SK-N-SH treated with all-trans-retinoic acid at 6 μM for 48 hours (cell line): ENCODE measurements around the gene KIAA0319L.

ENCODE experiments used
- ATAC-seq: fragments of 200-7000 bp; cut with Tn5 transposase; 3 replicates; pipeline ENCODE4 v1.9.1; 2020; ENCODE audit warnings: mild to moderate bottlenecking, moderate library complexity
- ARNTL ChIP-seq: fragments of 450-650 bp; formaldehyde crosslinking; IDR thresholded peaks from 2 replicates; pipeline ENCODE4 v1.5.0; 2020; ENCODE audit warnings: low read depth, mild to moderate bottlenecking, moderate library complexity, borderline replicate concordance
- BACH2 ChIP-seq: fragments of 250-450 bp; sonication (Bioruptor Pico); IDR thresholded peaks from 2 replicates; pipeline ENCODE4 v1.9.0; 2021; ENCODE audit warnings: mild to moderate bottlenecking, borderline replicate concordance
- CSDC2 ChIP-seq: fragments of 250-450 bp; sonication (Bioruptor Pico); IDR thresholded peaks from 2 replicates; pipeline ENCODE4 v1.5.0; 2020; ENCODE audit warnings: mild to moderate bottlenecking, moderate library complexity
- ESRRG ChIP-seq: fragments of 250-450 bp; sonication (Bioruptor Pico); IDR thresholded peaks from 2 replicates; pipeline ENCODE4 v1.6.1; 2021; ENCODE audit warnings: mild to moderate bottlenecking
- GLIS3 ChIP-seq: fragments of 250-450 bp; sonication (Bioruptor Pico); IDR thresholded peaks from 2 replicates; pipeline ENCODE4 v1.5.0; 2020; ENCODE audit warnings: mild to moderate bottlenecking, moderate library complexity
- ISL1 ChIP-seq: fragments of 250-450 bp; sonication (Bioruptor Pico); IDR thresholded peaks from 2 replicates; pipeline ENCODE4 v2.1.2; 2022; ENCODE audit warnings: mild to moderate bottlenecking, moderate library complexity
- OSR1 ChIP-seq: fragments of 250-450 bp; sonication (Bioruptor Pico); IDR thresholded peaks from 2 replicates; pipeline ENCODE4 v1.8.0; 2022; ENCODE audit warnings: moderate library complexity, mild to moderate bottlenecking, inconsistent platforms
- RARB ChIP-seq: fragments of 250-450 bp; sonication (Bioruptor Pico); IDR thresholded peaks from 2 replicates; pipeline ENCODE4 v1.8.0; 2021; ENCODE audit warnings: mild to moderate bottlenecking, moderate library complexity
- SNAI2 ChIP-seq: fragments of 250-450 bp; sonication (Bioruptor Pico); IDR thresholded peaks from 2 replicates; pipeline ENCODE4 v1.5.0; 2020; ENCODE audit warnings: mild to moderate bottlenecking, moderate library complexity
- TCF4 ChIP-seq: fragments of 250-450 bp; sonication (Bioruptor Pico); IDR thresholded peaks from 2 replicates; pipeline ENCODE4 v1.8.0; 2021; ENCODE audit warnings: mild to moderate bottlenecking, moderate library complexity, borderline replicate concordance
- ZC3H10 ChIP-seq: fragments of 250-450 bp; sonication (Bioruptor Pico); IDR thresholded peaks from 2 replicates; pipeline ENCODE4 v1.5.1; 2021; ENCODE audit warnings: mild to moderate bottlenecking, moderate library complexity
- ZFP3 ChIP-seq: fragments of 250-450 bp; sonication (Bioruptor Pico); IDR thresholded peaks from 2 replicates; pipeline ENCODE4 v1.5.0; 2020; ENCODE audit warnings: mild to moderate bottlenecking, moderate library complexity
- ZFP30 ChIP-seq: fragments of 450-650 bp; formaldehyde crosslinking; IDR thresholded peaks from 2 replicates; pipeline ENCODE4 v1.5.0; 2022; ENCODE audit warnings: mild to moderate bottlenecking, moderate library complexity
- ZNF565 ChIP-seq: fragments of 450-650 bp; formaldehyde crosslinking; conservative IDR thresholded peaks from 2 replicates; pipeline ENCODE4 v1.5.0; 2020; ENCODE audit warnings: low read depth, mild to moderate bottlenecking, moderate library complexity
- ZNF70 ChIP-seq: fragments of 450-650 bp; formaldehyde crosslinking; IDR thresholded peaks from 2 replicates; pipeline ENCODE4 v1.5.0; 2020; ENCODE audit warnings: mild to moderate bottlenecking, moderate library complexity
- ZNF8 ChIP-seq: fragments of 450-650 bp; formaldehyde crosslinking; IDR thresholded peaks from 2 replicates; pipeline ENCODE4 v1.5.0; 2020; ENCODE audit warnings: mild to moderate bottlenecking, moderate library complexity
- TF ChIP-seq, protein P1 (sequence below): fragments of 250-450 bp; sonication (Bioruptor Pico); IDR thresholded peaks from 2 replicates; pipeline ENCODE4 v1.5.1; 2020; ENCODE audit warnings: low read depth, mild to moderate bottlenecking, moderate library complexity
- TF ChIP-seq, protein P2 (sequence below): fragments of 250-450 bp; sonication (Bioruptor Pico); IDR thresholded peaks from 2 replicates; pipeline ENCODE4 v1.8.0; 2021; ENCODE audit warnings: low read depth, mild to moderate bottlenecking, moderate library complexity, borderline replicate concordance
- TF ChIP-seq, protein P3 (sequence below): fragments of 250-450 bp; sonication (Bioruptor Pico); IDR thresholded peaks from 2 replicates; pipeline ENCODE4 v1.8.0; 2020; ENCODE audit warnings: mild to moderate bottlenecking, moderate library complexity, borderline replicate concordance
- TF ChIP-seq, protein P4 (sequence below): fragments of 250-450 bp; sonication (Bioruptor Pico); IDR thresholded peaks from 2 replicates; pipeline ENCODE4 v1.5.0; 2020; ENCODE audit warnings: mild to moderate bottlenecking, moderate library complexity
- TF ChIP-seq, protein P5 (sequence below): fragments of 250-450 bp; sonication (Bioruptor Pico); IDR thresholded peaks from 2 replicates; pipeline ENCODE4 v1.5.1; 2021; ENCODE audit warnings: mild to moderate bottlenecking, moderate library complexity

KIAA0319L gene

DNA sequence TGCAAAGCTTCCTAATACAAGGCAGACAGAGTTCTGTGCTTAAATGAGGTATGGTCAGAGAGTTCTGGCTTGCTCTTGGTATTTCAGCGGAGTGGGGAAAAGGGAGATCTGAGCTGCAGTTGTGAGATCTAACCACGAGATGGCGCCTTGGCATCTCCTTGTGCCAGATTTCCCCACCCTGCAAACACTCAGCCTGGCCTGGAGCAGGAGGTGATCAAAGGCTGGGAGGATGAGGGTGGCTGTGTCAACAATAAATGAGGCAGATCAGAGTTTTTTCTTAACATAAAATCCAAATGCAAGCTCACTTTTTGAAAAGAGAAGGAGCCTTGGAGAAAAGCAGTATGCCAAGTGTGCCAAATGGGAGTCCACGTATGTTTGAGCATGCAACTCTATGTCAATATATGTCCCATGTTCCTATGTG, 11.8 kb upstream of the KIAA0319L start:
- peak; percentile 76 for ATAC-seq
- TF ChIP-seq TCF4 (CRISPR knock-in tag) (no peak), ZNF565 (no peak), ZC3H10 (CRISPR knock-in tag) (no peak), ISL1 (CRISPR knock-in tag) (no peak), BACH2 (no peak)

DNA sequence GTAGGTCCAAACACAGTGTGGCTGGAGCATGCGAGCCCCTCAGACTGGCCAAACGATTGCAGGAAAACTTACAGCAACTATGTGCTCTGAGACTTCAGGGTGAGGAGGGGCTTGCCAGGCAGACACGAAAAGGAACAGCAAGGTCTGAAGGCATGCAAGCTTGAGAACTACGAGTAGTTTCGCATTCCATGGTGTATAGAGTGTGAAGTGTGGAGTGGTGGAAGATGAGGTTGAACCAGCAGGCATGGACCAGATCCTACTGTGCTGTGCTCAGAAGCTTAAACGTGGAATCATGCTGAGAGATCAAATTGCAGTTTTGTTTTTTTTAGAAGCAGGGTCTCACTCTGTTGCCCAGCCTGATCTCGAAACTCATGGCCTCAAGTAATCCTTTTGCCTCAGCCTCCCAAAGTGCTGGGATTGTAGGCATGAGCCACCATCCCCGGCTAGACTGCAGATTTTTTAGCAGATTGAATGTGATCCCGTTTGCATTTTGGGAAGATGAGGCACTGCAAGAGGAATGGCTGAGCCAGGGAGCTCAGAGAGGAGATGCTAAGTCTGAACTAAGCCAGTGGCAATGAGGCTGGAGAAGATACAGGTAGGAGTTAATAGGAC, 10.8 kb upstream of the KIAA0319L start:
- ATAC-seq, result no peak
- TF ChIP-seq ZNF565 (no peak), ESRRG (no peak), ZFP3 (no peak), ARNTL (no peak), ZFP30 (CRISPR knock-in tag) (no peak)
- TF ChIP-seq, protein P1, sequence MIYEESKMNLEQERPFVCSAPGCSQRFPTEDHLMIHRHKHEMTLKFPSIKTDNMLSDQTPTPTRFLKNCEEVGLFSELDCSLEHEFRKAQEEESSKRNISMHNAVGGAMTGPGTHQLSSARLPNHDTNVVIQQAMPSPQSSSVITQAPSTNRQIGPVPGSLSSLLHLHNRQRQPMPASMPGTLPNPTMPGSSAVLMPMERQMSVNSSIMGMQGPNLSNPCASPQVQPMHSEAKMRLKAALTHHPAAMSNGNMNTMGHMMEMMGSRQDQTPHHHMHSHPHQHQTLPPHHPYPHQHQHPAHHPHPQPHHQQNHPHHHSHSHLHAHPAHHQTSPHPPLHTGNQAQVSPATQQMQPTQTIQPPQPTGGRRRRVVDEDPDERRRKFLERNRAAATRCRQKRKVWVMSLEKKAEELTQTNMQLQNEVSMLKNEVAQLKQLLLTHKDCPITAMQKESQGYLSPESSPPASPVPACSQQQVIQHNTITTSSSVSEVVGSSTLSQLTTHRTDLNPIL (CRISPR knock-in tag), result no peak
- TF ChIP-seq, protein P2, sequence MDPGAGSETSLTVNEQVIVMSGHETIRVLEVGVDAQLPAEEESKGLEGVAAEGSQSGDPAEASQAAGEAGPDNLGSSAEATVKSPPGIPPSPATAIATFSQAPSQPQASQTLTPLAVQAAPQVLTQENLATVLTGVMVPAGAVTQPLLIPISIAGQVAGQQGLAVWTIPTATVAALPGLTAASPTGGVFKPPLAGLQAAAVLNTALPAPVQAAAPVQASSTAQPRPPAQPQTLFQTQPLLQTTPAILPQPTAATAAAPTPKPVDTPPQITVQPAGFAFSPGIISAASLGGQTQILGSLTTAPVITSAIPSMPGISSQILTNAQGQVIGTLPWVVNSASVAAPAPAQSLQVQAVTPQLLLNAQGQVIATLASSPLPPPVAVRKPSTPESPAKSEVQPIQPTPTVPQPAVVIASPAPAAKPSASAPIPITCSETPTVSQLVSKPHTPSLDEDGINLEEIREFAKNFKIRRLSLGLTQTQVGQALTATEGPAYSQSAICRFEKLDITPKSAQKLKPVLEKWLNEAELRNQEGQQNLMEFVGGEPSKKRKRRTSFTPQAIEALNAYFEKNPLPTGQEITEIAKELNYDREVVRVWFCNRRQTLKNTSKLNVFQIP (CRISPR knock-in tag), result no peak
- TF ChIP-seq, all 23 proteins: peak for 0

DNA sequence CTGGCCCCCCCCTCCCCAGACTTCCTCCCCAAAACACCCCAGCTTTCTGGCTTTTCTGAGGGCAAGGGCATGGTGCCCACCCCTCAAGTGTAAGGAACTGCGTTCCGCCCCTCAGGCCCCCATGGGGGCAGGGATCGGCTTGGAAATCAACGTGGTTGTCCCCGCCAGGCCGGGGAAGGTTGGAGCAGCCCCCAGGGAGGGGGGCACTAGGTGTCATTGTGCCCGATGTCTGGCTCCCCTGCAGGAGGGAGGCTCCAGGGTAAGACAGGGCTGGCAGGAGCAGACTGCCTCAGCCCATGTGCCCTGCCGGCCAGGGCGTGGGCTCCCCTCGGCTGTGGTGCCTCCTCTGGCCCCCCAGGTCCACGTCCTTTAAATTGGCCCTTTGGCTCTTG, 8.5 kb upstream of the KIAA0319L start:
- no peak for TF ChIP-seq ZFP3
- TF ChIP-seq OSR1 (CRISPR knock-in tag), result no peak
- TF ChIP-seq SNAI2 (CRISPR knock-in tag), result no peak
- no peak for TF ChIP-seq BACH2
- TF ChIP-seq GLIS3 (CRISPR knock-in tag), result no peak
- TF ChIP-seq, protein P1 (CRISPR knock-in tag), result no peak
- no peak for TF ChIP-seq ESRRG
- TF ChIP-seq, protein P3, sequence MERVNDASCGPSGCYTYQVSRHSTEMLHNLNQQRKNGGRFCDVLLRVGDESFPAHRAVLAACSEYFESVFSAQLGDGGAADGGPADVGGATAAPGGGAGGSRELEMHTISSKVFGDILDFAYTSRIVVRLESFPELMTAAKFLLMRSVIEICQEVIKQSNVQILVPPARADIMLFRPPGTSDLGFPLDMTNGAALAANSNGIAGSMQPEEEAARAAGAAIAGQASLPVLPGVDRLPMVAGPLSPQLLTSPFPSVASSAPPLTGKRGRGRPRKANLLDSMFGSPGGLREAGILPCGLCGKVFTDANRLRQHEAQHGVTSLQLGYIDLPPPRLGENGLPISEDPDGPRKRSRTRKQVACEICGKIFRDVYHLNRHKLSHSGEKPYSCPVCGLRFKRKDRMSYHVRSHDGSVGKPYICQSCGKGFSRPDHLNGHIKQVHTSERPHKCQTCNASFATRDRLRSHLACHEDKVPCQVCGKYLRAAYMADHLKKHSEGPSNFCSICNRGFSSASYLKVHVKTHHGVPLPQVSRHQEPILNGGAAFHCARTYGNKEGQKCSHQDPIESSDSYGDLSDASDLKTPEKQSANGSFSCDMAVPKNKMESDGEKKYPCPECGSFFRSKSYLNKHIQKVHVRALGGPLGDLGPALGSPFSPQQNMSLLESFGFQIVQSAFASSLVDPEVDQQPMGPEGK (CRISPR knock-in tag), result no peak
- TF ChIP-seq, protein P4, sequence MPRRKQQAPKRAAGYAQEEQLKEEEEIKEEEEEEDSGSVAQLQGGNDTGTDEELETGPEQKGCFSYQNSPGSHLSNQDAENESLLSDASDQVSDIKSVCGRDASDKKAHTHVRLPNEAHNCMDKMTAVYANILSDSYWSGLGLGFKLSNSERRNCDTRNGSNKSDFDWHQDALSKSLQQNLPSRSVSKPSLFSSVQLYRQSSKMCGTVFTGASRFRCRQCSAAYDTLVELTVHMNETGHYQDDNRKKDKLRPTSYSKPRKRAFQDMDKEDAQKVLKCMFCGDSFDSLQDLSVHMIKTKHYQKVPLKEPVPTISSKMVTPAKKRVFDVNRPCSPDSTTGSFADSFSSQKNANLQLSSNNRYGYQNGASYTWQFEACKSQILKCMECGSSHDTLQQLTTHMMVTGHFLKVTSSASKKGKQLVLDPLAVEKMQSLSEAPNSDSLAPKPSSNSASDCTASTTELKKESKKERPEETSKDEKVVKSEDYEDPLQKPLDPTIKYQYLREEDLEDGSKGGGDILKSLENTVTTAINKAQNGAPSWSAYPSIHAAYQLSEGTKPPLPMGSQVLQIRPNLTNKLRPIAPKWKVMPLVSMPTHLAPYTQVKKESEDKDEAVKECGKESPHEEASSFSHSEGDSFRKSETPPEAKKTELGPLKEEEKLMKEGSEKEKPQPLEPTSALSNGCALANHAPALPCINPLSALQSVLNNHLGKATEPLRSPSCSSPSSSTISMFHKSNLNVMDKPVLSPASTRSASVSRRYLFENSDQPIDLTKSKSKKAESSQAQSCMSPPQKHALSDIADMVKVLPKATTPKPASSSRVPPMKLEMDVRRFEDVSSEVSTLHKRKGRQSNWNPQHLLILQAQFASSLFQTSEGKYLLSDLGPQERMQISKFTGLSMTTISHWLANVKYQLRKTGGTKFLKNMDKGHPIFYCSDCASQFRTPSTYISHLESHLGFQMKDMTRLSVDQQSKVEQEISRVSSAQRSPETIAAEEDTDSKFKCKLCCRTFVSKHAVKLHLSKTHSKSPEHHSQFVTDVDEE (CRISPR knock-in tag), result no peak
- TF ChIP-seq ZNF70 (CRISPR knock-in tag), result no peak
- TF ChIP-seq ARNTL, result no peak
- no peak for TF ChIP-seq ZNF8 (CRISPR knock-in tag)
- no peak for TF ChIP-seq ZFP30 (CRISPR knock-in tag)
- TF ChIP-seq, protein P2 (CRISPR knock-in tag), result no peak
- no peak for TF ChIP-seq CSDC2 (CRISPR knock-in tag)
- no peak for TF ChIP-seq ZNF565
- no peak for TF ChIP-seq ISL1 (CRISPR knock-in tag)
- TF ChIP-seq RARB (CRISPR knock-in tag), result no peak
- TF ChIP-seq, protein P5, sequence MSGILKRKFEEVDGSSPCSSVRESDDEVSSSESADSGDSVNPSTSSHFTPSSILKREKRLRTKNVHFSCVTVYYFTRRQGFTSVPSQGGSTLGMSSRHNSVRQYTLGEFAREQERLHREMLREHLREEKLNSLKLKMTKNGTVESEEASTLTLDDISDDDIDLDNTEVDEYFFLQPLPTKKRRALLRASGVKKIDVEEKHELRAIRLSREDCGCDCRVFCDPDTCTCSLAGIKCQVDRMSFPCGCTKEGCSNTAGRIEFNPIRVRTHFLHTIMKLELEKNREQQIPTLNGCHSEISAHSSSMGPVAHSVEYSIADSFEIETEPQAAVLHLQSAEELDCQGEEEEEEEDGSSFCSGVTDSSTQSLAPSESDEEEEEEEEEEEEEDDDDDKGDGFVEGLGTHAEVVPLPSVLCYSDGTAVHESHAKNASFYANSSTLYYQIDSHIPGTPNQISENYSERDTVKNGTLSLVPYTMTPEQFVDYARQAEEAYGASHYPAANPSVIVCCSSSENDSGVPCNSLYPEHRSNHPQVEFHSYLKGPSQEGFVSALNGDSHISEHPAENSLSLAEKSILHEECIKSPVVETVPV (CRISPR knock-in tag), result no peak
- TF ChIP-seq TCF4 (CRISPR knock-in tag), result no peak
- ATAC-seq, result no peak
